Measurements from ENCODE around the gene JUNB. TPM values are rescaled to one million over a fixed set of nuclear protein-coding genes. Genes with fewer than 3 reads are reported as not detected.
A peak's percentile ranks its signal among the peaks of the same experiment; 100 is the strongest.
"Not testable (repeated sequence)": the region's sequence is repeated elsewhere in the genome, so short reads cannot be mapped to it uniquely, and the experiment has no call there.

The JUNB gene
- total RNA-seq, 1 donor from 2014 or later, result 20.6 TPM

DNA sequence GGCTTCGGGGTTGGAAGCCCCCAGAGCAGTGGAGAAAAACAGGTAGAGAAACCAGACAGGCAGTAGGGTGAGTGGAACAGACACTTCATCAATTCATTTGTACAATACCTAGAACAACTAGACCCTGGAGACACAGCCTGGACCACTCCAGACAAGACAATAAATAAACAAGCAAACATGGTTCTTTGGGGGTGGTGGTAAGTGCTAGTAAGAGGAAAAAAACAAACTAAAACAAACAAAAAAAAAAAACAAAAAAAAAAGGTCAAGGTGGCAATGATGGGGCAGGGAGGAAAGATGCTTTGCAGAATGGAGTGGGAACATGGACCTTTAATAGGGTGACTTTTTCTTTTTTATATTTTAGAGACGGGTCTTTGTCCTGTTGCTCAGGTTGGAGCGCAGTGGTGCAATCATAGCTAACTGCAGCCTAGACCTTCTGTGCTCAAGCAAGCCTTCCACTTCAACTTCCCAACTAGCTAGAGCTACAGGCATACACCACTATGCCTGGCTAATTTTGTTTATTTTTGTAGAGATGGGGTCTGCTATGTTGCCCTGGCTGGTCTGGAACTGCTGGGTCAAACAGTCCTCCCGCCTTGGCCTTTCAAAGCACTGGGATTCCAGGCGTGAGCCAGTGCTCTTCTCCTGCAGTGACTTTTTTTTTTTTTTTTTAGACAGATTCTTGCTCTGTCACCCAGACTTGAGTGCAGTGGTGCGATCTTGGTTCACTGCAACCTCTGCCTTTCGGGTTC, 3.1 kb downstream of the JUNB start:
- Mint-ChIP-seq H3K9me3 (ENCODE audit: unreplicated experiment) (no peaks in the 10 kb centered on the region), H3K4me1 (ENCODE audit: unreplicated experiment) (peaks cover 15% of the 10 kb centered on the region), H3K4me3 (ENCODE audit: unreplicated experiment) (peak overlapping the region; percentile 83), H3K27me3 (ENCODE audit: unreplicated experiment) (peaks cover 25% of the 10 kb centered on the region), H3K27ac (ENCODE audit: unreplicated experiment) (peak overlapping the region; percentile 58), H3K36me3 (ENCODE audit: low read depth, unreplicated experiment) (no peaks in the 10 kb centered on the region)
- TF ChIP-seq, protein P1, sequence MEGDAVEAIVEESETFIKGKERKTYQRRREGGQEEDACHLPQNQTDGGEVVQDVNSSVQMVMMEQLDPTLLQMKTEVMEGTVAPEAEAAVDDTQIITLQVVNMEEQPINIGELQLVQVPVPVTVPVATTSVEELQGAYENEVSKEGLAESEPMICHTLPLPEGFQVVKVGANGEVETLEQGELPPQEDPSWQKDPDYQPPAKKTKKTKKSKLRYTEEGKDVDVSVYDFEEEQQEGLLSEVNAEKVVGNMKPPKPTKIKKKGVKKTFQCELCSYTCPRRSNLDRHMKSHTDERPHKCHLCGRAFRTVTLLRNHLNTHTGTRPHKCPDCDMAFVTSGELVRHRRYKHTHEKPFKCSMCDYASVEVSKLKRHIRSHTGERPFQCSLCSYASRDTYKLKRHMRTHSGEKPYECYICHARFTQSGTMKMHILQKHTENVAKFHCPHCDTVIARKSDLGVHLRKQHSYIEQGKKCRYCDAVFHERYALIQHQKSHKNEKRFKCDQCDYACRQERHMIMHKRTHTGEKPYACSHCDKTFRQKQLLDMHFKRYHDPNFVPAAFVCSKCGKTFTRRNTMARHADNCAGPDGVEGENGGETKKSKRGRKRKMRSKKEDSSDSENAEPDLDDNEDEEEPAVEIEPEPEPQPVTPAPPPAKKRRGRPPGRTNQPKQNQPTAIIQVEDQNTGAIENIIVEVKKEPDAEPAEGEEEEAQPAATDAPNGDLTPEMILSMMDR (IDR thresholded peaks at IDR 0.05; ENCODE audit: unreplicated experiment), result no peak
- no peak for DNase-seq (ENCODE audit: low spot score)

DNA sequence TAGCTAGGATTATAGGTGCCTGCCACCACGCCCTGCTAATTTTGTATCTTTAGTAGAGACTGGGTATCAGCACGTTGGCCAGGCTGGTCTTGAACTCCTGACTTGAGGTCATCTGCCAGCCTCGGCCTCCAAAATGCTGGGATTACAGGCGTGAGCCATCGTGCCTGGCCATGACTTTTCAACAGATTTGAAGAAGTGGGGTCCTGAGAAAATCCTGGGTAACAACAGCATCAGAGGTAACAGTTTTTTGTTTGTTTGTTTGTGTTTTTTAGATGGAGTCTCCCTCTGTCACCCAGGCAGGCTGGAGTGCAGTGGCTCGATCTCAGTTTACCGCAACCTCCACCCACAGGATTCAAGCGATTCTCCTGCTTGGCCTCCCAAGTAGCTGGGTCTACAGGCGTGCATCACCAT, 3.7 kb downstream of the JUNB start:
- TF ChIP-seq, protein P1 (IDR thresholded peaks at IDR 0.05; ENCODE audit: unreplicated experiment), result no peak
- Mint-ChIP-seq H3K36me3 (ENCODE audit: low read depth, unreplicated experiment) (no peaks in the 10 kb centered on the region), H3K4me1 (ENCODE audit: unreplicated experiment) (peaks cover 15% of the 10 kb centered on the region), H3K4me3 (ENCODE audit: unreplicated experiment) (peak overlapping the region; percentile 83), H3K27ac (ENCODE audit: unreplicated experiment) (no peak overlapping the region), H3K27me3 (ENCODE audit: unreplicated experiment) (peaks cover 27% of the 10 kb centered on the region), H3K9me3 (ENCODE audit: unreplicated experiment) (no peaks in the 10 kb centered on the region)
- no peak for DNase-seq (ENCODE audit: low spot score)

DNA sequence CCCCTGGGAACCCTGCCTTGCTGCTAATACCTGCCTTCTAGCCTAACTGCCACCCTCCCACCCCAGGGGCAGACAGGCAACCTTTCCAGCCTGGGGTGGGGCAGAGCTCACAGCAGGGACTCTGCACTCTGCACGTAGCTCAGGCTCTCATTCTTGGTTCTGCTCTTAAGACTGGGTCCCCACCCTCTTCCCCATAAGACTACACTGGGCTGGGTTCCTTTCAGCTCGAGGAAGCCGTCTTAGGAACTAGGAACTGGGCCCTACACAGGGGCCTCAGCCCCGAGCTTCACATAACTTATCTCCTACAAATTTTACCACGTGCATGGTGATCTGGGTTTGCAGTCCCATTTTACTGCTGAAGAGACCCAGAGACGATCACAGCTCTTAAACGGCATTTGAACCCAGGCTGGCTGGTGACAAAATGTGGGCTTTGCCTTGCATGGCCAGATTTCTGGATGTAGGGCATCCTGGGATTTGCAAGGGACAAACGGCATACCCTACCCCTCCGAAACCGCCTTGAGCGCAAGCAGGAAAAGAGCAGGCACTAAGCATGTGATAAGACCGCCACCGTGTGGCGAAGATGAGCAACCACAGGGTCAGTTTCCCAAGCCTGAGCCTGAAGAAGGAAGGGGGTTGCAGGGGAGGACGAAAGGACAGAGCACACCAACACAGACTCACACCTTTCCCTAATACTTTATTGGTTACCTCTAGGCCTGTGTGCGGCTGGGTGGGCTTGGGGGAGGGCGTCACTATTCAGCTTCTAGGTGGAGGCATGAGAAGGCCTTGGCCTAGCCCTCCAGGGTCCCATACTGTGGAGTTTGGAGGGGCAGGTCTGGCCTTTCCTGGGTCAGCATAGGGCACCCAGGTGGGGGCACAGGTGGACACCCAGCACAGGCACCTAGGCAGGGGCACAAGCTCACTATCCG, 5.1 kb downstream of the JUNB start:
- Mint-ChIP-seq H3K9me3 (ENCODE audit: unreplicated experiment) (no peaks in the 10 kb centered on the region), H3K36me3 (ENCODE audit: low read depth, unreplicated experiment) (peaks cover 3% of the 10 kb centered on the region), H3K27me3 (ENCODE audit: unreplicated experiment) (peaks cover 18% of the 10 kb centered on the region), H3K4me1 (ENCODE audit: unreplicated experiment) (peaks cover 13% of the 10 kb centered on the region), H3K4me3 (ENCODE audit: unreplicated experiment) (no peak overlapping the region), H3K27ac (ENCODE audit: unreplicated experiment) (no peak overlapping the region)
- DNase-seq (ENCODE audit: low spot score), result peak; percentile 77
- TF ChIP-seq, protein P1 (IDR thresholded peaks at IDR 0.05; ENCODE audit: unreplicated experiment), result peak; percentile 91

DNA sequence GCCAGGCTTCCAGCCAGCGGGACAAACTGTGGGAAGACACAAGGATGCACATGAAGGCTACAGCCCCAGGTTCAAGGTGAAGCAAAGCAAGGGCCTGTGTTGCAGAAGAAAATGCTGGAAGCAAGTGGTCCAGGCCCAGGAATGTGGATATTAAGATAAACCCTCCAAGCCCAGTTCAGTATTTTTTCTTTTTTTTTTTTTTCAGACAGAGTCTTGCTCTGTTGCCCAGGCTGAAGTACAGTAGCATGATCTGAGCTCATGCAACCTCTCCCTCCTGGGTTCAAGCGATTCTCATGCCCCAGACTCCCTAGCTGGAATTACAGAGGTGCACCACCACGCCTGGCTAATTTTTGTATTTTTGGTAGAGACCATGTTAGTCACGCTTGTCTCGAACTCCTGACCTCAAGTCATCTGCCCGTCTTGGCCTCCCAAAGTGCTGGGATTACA, 5.9 kb downstream of the JUNB start:
- Mint-ChIP-seq H3K4me1 (ENCODE audit: unreplicated experiment) (peaks cover 14% of the 10 kb centered on the region), H3K27ac (ENCODE audit: unreplicated experiment) (no peak overlapping the region), H3K27me3 (ENCODE audit: unreplicated experiment) (peaks cover 20% of the 10 kb centered on the region), H3K9me3 (ENCODE audit: unreplicated experiment) (no peaks in the 10 kb centered on the region), H3K4me3 (ENCODE audit: unreplicated experiment) (no peak overlapping the region), H3K36me3 (ENCODE audit: low read depth, unreplicated experiment) (peaks cover 3% of the 10 kb centered on the region)
- DNase-seq (ENCODE audit: low spot score), result no peak
- TF ChIP-seq, protein P1 (IDR thresholded peaks at IDR 0.05; ENCODE audit: unreplicated experiment), result no peak

DNA sequence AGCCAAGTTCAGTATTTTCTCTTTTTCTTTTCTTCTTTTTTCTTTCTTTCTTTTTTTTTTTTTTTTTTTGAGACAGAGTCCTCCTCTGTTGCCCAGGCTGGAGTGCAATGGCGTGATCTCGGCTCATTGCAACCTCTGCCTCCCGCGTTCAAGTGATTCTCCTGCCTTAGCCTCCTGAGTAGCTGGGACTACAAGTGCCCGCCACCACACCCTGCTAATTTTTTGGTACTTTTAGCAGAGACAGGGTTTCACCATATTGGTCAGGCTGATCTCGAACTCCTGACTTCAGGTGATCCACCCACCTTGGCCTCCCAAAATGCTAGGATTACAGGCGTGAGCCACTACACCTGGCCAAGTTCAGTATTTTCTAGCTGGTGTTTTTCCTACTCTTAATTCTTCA, 6.3 kb downstream of the JUNB start:
- not testable (repeated sequence) for DNase-seq (ENCODE audit: low spot score); H3K4me3 Mint-ChIP-seq (ENCODE audit: unreplicated experiment); H3K36me3 Mint-ChIP-seq (ENCODE audit: low read depth, unreplicated experiment); H3K27ac Mint-ChIP-seq (ENCODE audit: unreplicated experiment); H3K9me3 Mint-ChIP-seq (ENCODE audit: unreplicated experiment)
- Mint-ChIP-seq H3K4me1 (ENCODE audit: unreplicated experiment) (peaks cover 18% of the 10 kb centered on the region), H3K27me3 (ENCODE audit: unreplicated experiment) (peaks cover 24% of the 10 kb centered on the region)
